HG02973 (cell line): Measurements from ENCODE around the gene ABCA13.

Experiments used
- ATAC-seq: cut with Tn5 transposase; IDR thresholded peaks from one replicate; pipeline ENCODE4 v1.9.1; 2021; ENCODE audit warnings: moderate library complexity; ENCODE audit not compliant: unreplicated experiment

The ABCA13 gene

GRCh38 chr7:48627164-48627563 is 455.9 kb downstream of the ABCA13 start:
- ATAC-seq, result no peak

- no peak for ATAC-seq
These were observed 457.6 kb downstream of the ABCA13 start for GRCh38 chr7:48628793-48629349.

- ATAC-seq, result no peak
These were observed 462.9 kb downstream of the ABCA13 start for GRCh38 chr7:48634116-48634632.

GRCh38 chr7:48635796-48636195 is 464.5 kb downstream of the ABCA13 start:
- no peak for ATAC-seq

GRCh38 chr7:48636391-48637015 is 465.2 kb downstream of the ABCA13 start:
- ATAC-seq, result no peak

- no peak for ATAC-seq
These were observed 466.1 kb downstream of the ABCA13 start for GRCh38 chr7:48637382-48637781.

GRCh38 chr7:48638041-48638440 is 466.8 kb downstream of the ABCA13 start:
- ATAC-seq, result no peak

GRCh38 chr7:48643431-48644013 is 472.3 kb downstream of the ABCA13 start:
- ATAC-seq, result no peak

- ATAC-seq, result no peak
These were observed 486.9 kb downstream of the ABCA13 start for GRCh38 chr7:48658138-48658537.

- no peak for ATAC-seq
These were observed 489.1 kb downstream of the ABCA13 start for GRCh38 chr7:48660306-48660870.

GRCh38 chr7:48664241-48664640 is 493.0 kb downstream of the ABCA13 start:
- ATAC-seq, result no peak

- no peak for ATAC-seq
These were observed 494.3 kb downstream of the ABCA13 start for GRCh38 chr7:48665353-48666135.

GRCh38 chr7:48667407-48667806 is 496.1 kb downstream of the ABCA13 start:
- no peak for ATAC-seq

- ATAC-seq, result no peak
These were observed 500.4 kb downstream of the ABCA13 start for GRCh38 chr7:48671656-48672055.

GRCh38 chr7:48681006-48681405 is 509.7 kb downstream of the ABCA13 start:
- ATAC-seq, result no peak

- ATAC-seq, result no peak
These were observed 520.5 kb downstream of the ABCA13 start for GRCh38 chr7:48691788-48692187.
